HepG2 (cell line): Measurements from ENCODE around the gene TECTA. TPM values are rescaled to one million over a fixed set of nuclear protein-coding genes. Genes with fewer than 3 reads are reported as not detected.
A peak's percentile ranks its signal among the peaks of the same experiment; 100 is the strongest.

Source experiments
- CCDC6 ChIP-seq: sonication (generic); formaldehyde crosslinking; IDR thresholded peaks from 2 replicates; pipeline ENCODE4 v1.8.1; 2022; ENCODE audit warnings: mild to moderate bottlenecking, missing genetic modification reagents, moderate library complexity
- FOXJ3 ChIP-seq: sonication (generic); formaldehyde crosslinking; IDR thresholded peaks from 2 replicates; pipeline ENCODE4 v1.4.0; 2020; ENCODE audit warnings: missing genetic modification reagents, mild to moderate bottlenecking, borderline replicate concordance
- HNRNPL ChIP-seq: fragments of 200-400 bp; formaldehyde crosslinking; IDR thresholded peaks from 2 replicates; pipeline ENCODE4 v1.6.1; 2017; ENCODE audit warnings: mild to moderate bottlenecking, low read depth, low read length
- JUNB ChIP-seq: sonication (generic); formaldehyde crosslinking; IDR thresholded peaks from 2 replicates; pipeline ENCODE4 v1.8.0; 2022; ENCODE audit warnings: missing genetic modification reagents, mild to moderate bottlenecking, borderline replicate concordance
- KDM5B ChIP-seq: sonication (generic); formaldehyde crosslinking; IDR thresholded peaks from 2 replicates; pipeline ENCODE4 v1.4.0; 2020; ENCODE audit warnings: missing genetic modification reagents, mild to moderate bottlenecking, borderline replicate concordance
- KLF15 ChIP-seq: sonication (generic); formaldehyde crosslinking; IDR thresholded peaks from 2 replicates; pipeline ENCODE4 v1.8.1; 2023; ENCODE audit warnings: borderline replicate concordance, mild to moderate bottlenecking, inconsistent platforms, missing genetic modification reagents, mixed read lengths
- MAZ ChIP-seq, 2 experiments: sonication (generic) in 1 of 2; formaldehyde crosslinking in 1 of 2; IDR thresholded peaks; 2 replicates each; pipeline versions ENCODE4 v1.5.0 to v1.6.1; 2012 to 2020; ENCODE audit warnings: low read depth in 2 of 2, mild to moderate bottlenecking in 2 of 2, borderline replicate concordance in 1 of 2, improper control_type of control experiment in 1 of 2, low read length in 1 of 2, missing genetic modification reagents in 1 of 2, moderate library complexity in 1 of 2
- MBD4 ChIP-seq: IDR thresholded peaks from 2 replicates; pipeline ENCODE4 v1.6.1; 2012; ENCODE audit warnings: low read length, inconsistent platforms, borderline replicate concordance
- NPAS2 ChIP-seq: sonication (generic); formaldehyde crosslinking; IDR thresholded peaks from 2 replicates; pipeline ENCODE4 v1.8.0; 2022; ENCODE audit warnings: mild to moderate bottlenecking, missing genetic modification reagents, borderline replicate concordance
- PAF1 ChIP-seq: IDR thresholded peaks from 2 replicates; pipeline ENCODE4 v1.6.1; 2016; ENCODE audit warnings: missing genetic modification reagents, missing compliant biosample characterization
- PHF5A ChIP-seq: IDR thresholded peaks from one replicate; pipeline ENCODE4 v1.6.1; 2018; ENCODE audit warnings: low read depth, missing genetic modification reagents; ENCODE audit not compliant: unreplicated experiment
- SRSF4 ChIP-seq: fragments of 200-400 bp; formaldehyde crosslinking; IDR thresholded peaks from one replicate; pipeline ENCODE4 v1.6.1; 2018; ENCODE audit warnings: mild to moderate bottlenecking, low read depth, low read length, moderate library complexity; ENCODE audit not compliant: poor library complexity, severe bottlenecking
- USF2 ChIP-seq, 2 experiments: sonication (generic) in 1 of 2; formaldehyde crosslinking in 1 of 2; IDR thresholded peaks; 2 replicates each; pipeline versions ENCODE4 v1.5.1 to v1.6.1; 2011 to 2020; ENCODE audit warnings: borderline replicate concordance in 1 of 2, low read depth in 1 of 2, low read length in 1 of 2, mild to moderate bottlenecking in 1 of 2, missing genetic modification reagents in 1 of 2, moderate library complexity in 1 of 2
- ZIK1 ChIP-seq: sonication (generic); formaldehyde crosslinking; IDR thresholded peaks from 2 replicates; pipeline ENCODE4 v1.5.0; 2020; ENCODE audit warnings: mild to moderate bottlenecking, low read depth, missing genetic modification reagents, borderline replicate concordance
- ZKSCAN5 ChIP-seq: sonication (generic); formaldehyde crosslinking; IDR thresholded peaks from 2 replicates; pipeline ENCODE4 v1.5.1; 2020; ENCODE audit warnings: mild to moderate bottlenecking, missing genetic modification reagents
- ZNF260 ChIP-seq: sonication (generic); formaldehyde crosslinking; IDR thresholded peaks from 2 replicates; pipeline ENCODE4 v1.4.0; 2020; ENCODE audit warnings: missing genetic modification reagents, low read depth, mild to moderate bottlenecking, borderline replicate concordance
- ZNF44 ChIP-seq: sonication (generic); formaldehyde crosslinking; IDR thresholded peaks from 2 replicates; pipeline ENCODE4 v1.5.1; 2020; ENCODE audit warnings: mild to moderate bottlenecking, missing genetic modification reagents
- ZNF552 ChIP-seq: sonication (generic); formaldehyde crosslinking; IDR thresholded peaks from 2 replicates; pipeline ENCODE4 v1.9.0; 2022; ENCODE audit warnings: missing genetic modification reagents, mild to moderate bottlenecking, borderline replicate concordance
- ZNF557 ChIP-seq: sonication (generic); formaldehyde crosslinking; IDR thresholded peaks from 2 replicates; pipeline ENCODE4 v1.4.0; 2020; ENCODE audit warnings: missing genetic modification reagents
- ZNF574 ChIP-seq: sonication (generic); formaldehyde crosslinking; IDR thresholded peaks from 2 replicates; pipeline ENCODE4 v1.4.0; 2020; ENCODE audit warnings: missing genetic modification reagents
- ZNF737 ChIP-seq: sonication (generic); formaldehyde crosslinking; IDR thresholded peaks from 2 replicates; pipeline ENCODE4 v1.5.0; 2020; ENCODE audit warnings: missing genetic modification reagents, mild to moderate bottlenecking, borderline replicate concordance
- polyA plus RNA-seq, 8 experiments: library from polyadenylated mRNA; depleted of rRNA in 3 of 8; stranded (reverse) in 7 of 8; unstranded in 1 of 8; fragments of >200 nt; fragmentation: Illumina TruSeq in 4 of 8; extraction: Trizol in 4 of 8; gene quantifications; 2 replicates each; pipeline versions ENCODE4 v1.2.1 to v1.2.3, GENCODE V29; 2011 to 2016; ENCODE audit warnings: low read depth in 4 of 8, missing spikeins in 1 of 8, mixed read lengths in 1 of 8; ENCODE audit not compliant: insufficient read depth in 1 of 8
- total RNA-seq, 5 experiments: library from RNA; depleted of rRNA; stranded (reverse); fragments of >200 nt; fragmentation: Illumina TruSeq; extraction: Trizol; gene quantifications; 2 replicates each; pipeline ENCODE4 v1.2.3, GENCODE V29; 2016; ENCODE audit warnings: low read depth in 1 of 5
- TF ChIP-seq, protein P1 (sequence below): IDR thresholded peaks from 2 replicates; pipeline ENCODE4 v1.6.1; 2016; ENCODE audit warnings: low read depth, borderline replicate concordance

The TECTA gene
- total and polyA plus RNA-seq, 2 of the 13 experiments (the other 11 are each of a cell fraction or from before 2014, with no cell fraction given) = 0.04 to 0.17 TPM

GRCh38 chr11:121231576-121232278 lies 130.7 kb downstream of the TECTA start (continued):
- TF ChIP-seq ZIK1 (CRISPR knock-in tag) (no peak), FOXJ3 (CRISPR knock-in tag) (no peak), USF2 (IDR thresholded peaks at IDR 0.05; ENCODE audit: low read depth, low read length) (no peak), USF2 (CRISPR knock-in tag; IDR thresholded peaks at IDR 0.05; ENCODE audit: borderline replicate concordance) (no peak), NPAS2 (CRISPR knock-in tag) (no peak), JUNB (CRISPR knock-in tag) (no peak), ZNF552 (CRISPR knock-in tag) (no peak), ZNF737 (CRISPR knock-in tag) (no peak), PHF5A (CRISPR knock-in tag) (no peak), KLF15 (CRISPR knock-in tag) (no peak), CCDC6 (no peak), KDM5B (no peak), ZKSCAN5 (no peak), ZNF260 (CRISPR knock-in tag) (no peak), PAF1 (CRISPR knock-in tag) (no peak), MAZ (IDR thresholded peaks at IDR 0.05; ENCODE audit: borderline replicate concordance, low read depth, low read length) (no peak), MAZ (CRISPR knock-in tag; IDR thresholded peaks at IDR 0.05; ENCODE audit: low read depth) (no peak), HNRNPL (no peak), ZNF44 (no peak), SRSF4 (no peak), ZNF574 (peak; percentile 52; the same call in 1 of the 2 replicates), ZNF557 (CRISPR knock-in tag) (no peak), MBD4 (no peak)
- TF ChIP-seq, protein P1, sequence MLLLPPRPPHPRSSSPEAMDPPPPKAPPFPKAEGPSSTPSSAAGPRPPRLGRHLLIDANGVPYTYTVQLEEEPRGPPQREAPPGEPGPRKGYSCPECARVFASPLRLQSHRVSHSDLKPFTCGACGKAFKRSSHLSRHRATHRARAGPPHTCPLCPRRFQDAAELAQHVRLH (CRISPR knock-in tag) = no peak
